ENCODE measurements around the gene S100A10. TPM values are rescaled to one million over a fixed set of nuclear protein-coding genes. Genes with fewer than 3 reads are reported as not detected.

S100A10 gene
- total and polyA plus RNA-seq, 8 donors, result 415 to 1,250 (median 549) TPM

- intact Hi-C loops (cut with DNase I), result no loop called here
- Histone ChIP-seq H3K9me3 (no peaks in the 10 kb centered on the region), H3K27ac (no peak overlapping the region), H3K4me1 (peaks cover 0 to 18% of the 10 kb centered on the region in 2 donors), H3K4me3 (no peak overlapping the region), H3K36me3 (no peaks in the 10 kb centered on the region), H3K27me3 (no peaks in the 10 kb centered on the region)
- DNase-seq, result no peak
- ATAC-seq, result no peak
- TF ChIP-seq CTCF (IDR thresholded peaks at IDR 0.05), result no peak
Observed at GRCh38 chr1:152005360-152005912, 11.8 kb upstream of the S100A10 start.

- TF ChIP-seq CTCF (IDR thresholded peaks at IDR 0.05), result no peak
- peaks cover 0 to 20% of the 10 kb centered on the region in 2 donors for H3K4me1 ChIP-seq
- no peak overlapping the region for H3K27ac ChIP-seq
- no peaks in the 10 kb centered on the region for H3K27me3 ChIP-seq
- no peak overlapping the region for H3K4me3 ChIP-seq
- ATAC-seq (no peak), DNase-seq (no peak)
- intact Hi-C loops (cut with DNase I), result no loop called here
- no peaks in the 10 kb centered on the region for H3K9me3 ChIP-seq
- no peaks in the 10 kb centered on the region for H3K36me3 ChIP-seq
Observed at GRCh38 chr1:152003846-152004442, 10.3 kb upstream of the S100A10 start.

- Histone ChIP-seq H3K36me3 (no peaks in the 10 kb centered on the region), H3K9me3 (no peaks in the 10 kb centered on the region), H3K4me3 (no peak overlapping the region), H3K27me3 (no peaks in the 10 kb centered on the region), H3K4me1 (peaks cover 0 to 20% of the 10 kb centered on the region in 2 donors), H3K27ac (no peak overlapping the region)
- no peak for ATAC-seq
- no peak for TF ChIP-seq CTCF (IDR thresholded peaks at IDR 0.05)
- intact Hi-C loops (cut with DNase I), result no loop called here
- DNase-seq, result no peak
Observed at GRCh38 chr1:152002960-152003359, 9.3 kb upstream of the S100A10 start.

- Histone ChIP-seq H3K9me3 (no peaks in the 10 kb centered on the region), H3K27ac (peak overlapping the region; percentile 65 to 73), H3K4me3 (no peak overlapping the region), H3K4me1 (peaks cover 0 to 24% of the 10 kb centered on the region in 2 donors), H3K27me3 (no peaks in the 10 kb centered on the region), H3K36me3 (no peaks in the 10 kb centered on the region)
- intact Hi-C loops (cut with DNase I), result no loop called here
- peak; percentile 90 to 91 for TF ChIP-seq CTCF (IDR thresholded peaks at IDR 0.05)
- DNase-seq (peak in 3 of 4 donors; percentile 78 to 90 (median 88)), ATAC-seq (peak; percentile 83)
Observed at GRCh38 chr1:152001631-152002584, 8.2 kb upstream of the S100A10 start.

All from left lung (tissue), 10 donors.